OCI-LY1 (cell line): ENCODE measurements around the gene STAMBPL1.

ENCODE experiments used
- H2AFZ ChIP-seq: fragments of 200-600 bp; sonication (generic), shearing (Covaris generic); 2 replicates; pipeline ENCODE4 v1.6.0; 2014; ENCODE audit warnings: antibody characterized with exemption, mild to moderate bottlenecking, low read length
- H3F3A ChIP-seq: fragments of 200-600 bp; sonication (generic), shearing (Covaris generic); 2 replicates; pipeline ENCODE4 v1.6.0; 2014; ENCODE audit warnings: mild to moderate bottlenecking, antibody characterized with exemption, low read length, moderate library complexity; ENCODE audit not compliant: insufficient read depth
- H3K27ac ChIP-seq: fragments of 200-600 bp; sonication (generic); 2 replicates; pipeline ENCODE4 v1.5.1; 2014; ENCODE audit warnings: low read length, mixed run types, mild to moderate bottlenecking, low read depth; ENCODE audit not compliant: poor library complexity, severe bottlenecking
- H3K27me3 ChIP-seq: fragments of 200-600 bp; sonication (generic); 2 replicates; pipeline ENCODE4 v1.6.0; 2014; ENCODE audit warnings: antibody characterized with exemption, mild to moderate bottlenecking, low read length, moderate library complexity; ENCODE audit not compliant: insufficient read depth
- H3K36me3 ChIP-seq: fragments of 200-600 bp; sonication (generic); 2 replicates; pipeline ENCODE4 v1.6.1; 2014; ENCODE audit warnings: mild to moderate bottlenecking, antibody characterized with exemption, low read length, moderate library complexity, mixed read lengths; ENCODE audit not compliant: insufficient read depth
- H3K4me1 ChIP-seq: fragments of 200-600 bp; sonication (generic); 2 replicates; pipeline ENCODE4 v1.5.1; 2014; ENCODE audit warnings: mild to moderate bottlenecking, low read length, moderate library complexity; ENCODE audit not compliant: insufficient read depth, severe bottlenecking
- H3K4me2 ChIP-seq: fragments of 200-600 bp; sonication (generic), shearing (Covaris generic); 2 replicates; pipeline ENCODE4 v1.6.1; 2014; ENCODE audit warnings: low read length
- H3K4me3 ChIP-seq: fragments of 200-600 bp; sonication (generic); 2 replicates; pipeline ENCODE4 v1.5.1; 2014; ENCODE audit warnings: low read length, low read depth, mild to moderate bottlenecking, mixed read lengths; ENCODE audit not compliant: poor library complexity, severe bottlenecking
- H3K79me2 ChIP-seq: fragments of 200-600 bp; shearing (Covaris generic); 2 replicates; pipeline ENCODE4 v1.6.1; 2016; ENCODE audit warnings: mixed run types, low read length, mixed read lengths; ENCODE audit not compliant: insufficient read depth
- H3K9ac ChIP-seq: fragments of 200-600 bp; sonication (generic), shearing (Covaris generic); 2 replicates; pipeline ENCODE4 v1.6.1; 2014; ENCODE audit warnings: mild to moderate bottlenecking, low read length, mixed read lengths
- H3K9me2 ChIP-seq: fragments of 200-600 bp; sonication (generic), shearing (Covaris generic); 2 replicates; pipeline ENCODE4 v1.6.1; 2014; ENCODE audit warnings: low read depth, mild to moderate bottlenecking, low read length, mixed read lengths
- H3K9me3 ChIP-seq: fragments of 200-600 bp; shearing (Covaris generic); 2 replicates; pipeline ENCODE4 v1.6.1; 2014; ENCODE audit warnings: low read length, mixed read lengths
- H4K20me1 ChIP-seq: fragments of 200-600 bp; sonication (generic), shearing (Covaris generic); 2 replicates; pipeline ENCODE4 v1.6.0; 2016; ENCODE audit warnings: mild to moderate bottlenecking, low read length; ENCODE audit not compliant: insufficient read depth
- EZH2 ChIP-seq: fragments of 200-600 bp; sonication (generic), shearing (Covaris generic); IDR thresholded peaks from 2 replicates; pipeline ENCODE4 v1.8.0; 2017; ENCODE audit warnings: borderline replicate concordance, mixed run types, mild to moderate bottlenecking, antibody characterized with exemption, low read length, moderate library complexity, mixed read lengths
- TF ChIP-seq, protein P1 (sequence below): fragments of 200-600 bp; sonication (generic), shearing (Covaris generic); IDR thresholded peaks from 2 replicates; pipeline ENCODE4 v1.5.1; 2017; ENCODE audit warnings: mild to moderate bottlenecking, antibody characterized with exemption, low read length, moderate library complexity, mixed read lengths

The STAMBPL1 gene

DNA sequence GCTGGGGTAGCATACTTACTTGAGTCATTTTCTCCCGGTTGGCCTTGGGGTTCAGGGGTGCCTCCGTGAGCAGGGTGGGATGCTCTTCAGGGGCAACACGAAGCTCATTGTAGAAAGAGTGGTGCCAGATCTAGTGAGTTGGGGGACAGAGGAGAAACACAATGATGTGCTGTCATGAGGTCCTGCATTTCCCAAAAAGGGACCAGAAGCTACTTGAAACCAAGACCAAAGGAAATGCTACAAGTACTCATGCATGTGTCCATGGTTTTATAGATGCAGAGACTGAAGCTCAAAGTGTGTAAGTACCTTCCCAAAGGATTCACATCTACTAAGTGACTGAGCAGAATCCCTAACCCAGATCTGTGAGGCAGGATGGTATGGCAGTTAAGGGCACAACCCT lies 63.7 kb downstream of the STAMBPL1 start:
- no peak for TF ChIP-seq EZH2
- TF ChIP-seq, protein P1, sequence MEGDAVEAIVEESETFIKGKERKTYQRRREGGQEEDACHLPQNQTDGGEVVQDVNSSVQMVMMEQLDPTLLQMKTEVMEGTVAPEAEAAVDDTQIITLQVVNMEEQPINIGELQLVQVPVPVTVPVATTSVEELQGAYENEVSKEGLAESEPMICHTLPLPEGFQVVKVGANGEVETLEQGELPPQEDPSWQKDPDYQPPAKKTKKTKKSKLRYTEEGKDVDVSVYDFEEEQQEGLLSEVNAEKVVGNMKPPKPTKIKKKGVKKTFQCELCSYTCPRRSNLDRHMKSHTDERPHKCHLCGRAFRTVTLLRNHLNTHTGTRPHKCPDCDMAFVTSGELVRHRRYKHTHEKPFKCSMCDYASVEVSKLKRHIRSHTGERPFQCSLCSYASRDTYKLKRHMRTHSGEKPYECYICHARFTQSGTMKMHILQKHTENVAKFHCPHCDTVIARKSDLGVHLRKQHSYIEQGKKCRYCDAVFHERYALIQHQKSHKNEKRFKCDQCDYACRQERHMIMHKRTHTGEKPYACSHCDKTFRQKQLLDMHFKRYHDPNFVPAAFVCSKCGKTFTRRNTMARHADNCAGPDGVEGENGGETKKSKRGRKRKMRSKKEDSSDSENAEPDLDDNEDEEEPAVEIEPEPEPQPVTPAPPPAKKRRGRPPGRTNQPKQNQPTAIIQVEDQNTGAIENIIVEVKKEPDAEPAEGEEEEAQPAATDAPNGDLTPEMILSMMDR: no peak
- Histone ChIP-seq H3K4me1 (peaks cover 8% of the 10 kb centered on the region), H2AFZ (no peak overlapping the region), H3K79me2 (no peaks in the 10 kb centered on the region), H3K4me3 (no peak overlapping the region), H3K9ac (no peak overlapping the region), H3F3A (no peaks in the 10 kb centered on the region), H3K36me3 (no peaks in the 10 kb centered on the region), H3K9me3 (no peaks in the 10 kb centered on the region), H4K20me1 (no peaks in the 10 kb centered on the region), H3K27me3 (no peaks in the 10 kb centered on the region), H3K9me2 (no peaks in the 10 kb centered on the region), H3K4me2 (no peak overlapping the region), H3K27ac (no peak overlapping the region)

DNA sequence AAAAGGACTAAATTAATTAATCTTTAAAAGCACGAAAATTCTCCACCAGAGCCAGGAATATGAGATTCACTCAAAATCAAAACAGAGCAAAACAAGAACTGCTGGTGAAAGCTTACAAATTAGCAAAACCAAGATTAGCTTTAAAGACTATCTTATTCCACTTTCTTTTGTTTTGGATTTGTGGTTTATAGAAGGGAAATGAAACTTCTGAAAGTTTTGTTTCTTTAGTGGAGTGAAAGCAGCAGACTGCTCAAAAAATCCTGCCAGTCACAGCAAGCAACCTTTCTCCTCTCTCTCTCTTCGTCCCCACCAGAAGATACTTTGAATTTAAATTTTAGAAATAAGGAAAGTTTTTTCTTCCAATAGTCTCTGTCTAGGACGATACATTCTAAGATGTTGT lies 64.8 kb downstream of the STAMBPL1 start:
- no peak overlapping the region for H3K27ac ChIP-seq
- no peak overlapping the region for H3K4me2 ChIP-seq

GRCh38 chr10:88946200-88946599 lies 66.2 kb downstream of the STAMBPL1 start:
- Histone ChIP-seq H3K36me3 (no peaks in the 10 kb centered on the region), H3F3A (no peaks in the 10 kb centered on the region)

More for the DNA sequence above, 64.8 kb downstream of the STAMBPL1 start:
- Histone ChIP-seq H3K9me3 (no peaks in the 10 kb centered on the region), H3K79me2 (no peaks in the 10 kb centered on the region), H2AFZ (no peak overlapping the region), H4K20me1 (no peaks in the 10 kb centered on the region), H3F3A (no peaks in the 10 kb centered on the region), H3K36me3 (no peaks in the 10 kb centered on the region), H3K4me3 (no peak overlapping the region), H3K27me3 (no peaks in the 10 kb centered on the region), H3K9ac (no peak overlapping the region), H3K4me1 (peaks cover 8% of the 10 kb centered on the region), H3K9me2 (no peaks in the 10 kb centered on the region)
- no peak for TF ChIP-seq EZH2
- TF ChIP-seq, protein P1: no peak

More at GRCh38 chr10:88946200-88946599, 66.2 kb downstream of the STAMBPL1 start:
- no peaks in the 10 kb centered on the region for H3K79me2 ChIP-seq
- no peak for TF ChIP-seq EZH2
- TF ChIP-seq, protein P1: no peak
- no peaks in the 10 kb centered on the region for H3K27me3 ChIP-seq
- no peak overlapping the region for H3K4me2 ChIP-seq
- H3K4me1 ChIP-seq: peaks cover 8% of the 10 kb centered on the region
- H3K9me3 ChIP-seq: no peaks in the 10 kb centered on the region
- H4K20me1 ChIP-seq: no peaks in the 10 kb centered on the region
- no peaks in the 10 kb centered on the region for H3K9me2 ChIP-seq
- no peak overlapping the region for H3K27ac ChIP-seq
- H3K4me3 ChIP-seq: no peak overlapping the region
- H3K9ac ChIP-seq: no peak overlapping the region
- H2AFZ ChIP-seq: no peak overlapping the region
